ENCODE data around the gene TNFRSF1A.

- TF ChIP-seq FOXM1 (IDR thresholded peaks at IDR 0.05; ENCODE audit: borderline replicate concordance) = no peak
- TF ChIP-seq SUZ12 (IDR thresholded peaks at IDR 0.05) = no peak
- no peak for TF ChIP-seq NFRKB (IDR thresholded peaks at IDR 0.05)
These were observed 13.9 kb upstream of the TNFRSF1A start for GRCh38 chr12:6355491-6356373.
